Large intestine (tissue), 3 donors: ENCODE measurements around the gene ANXA3. TPM values are rescaled to one million over a fixed set of nuclear protein-coding genes. Genes with fewer than 3 reads are reported as not detected.
"Not testable (repeated sequence)": the region's sequence is repeated elsewhere in the genome, so short reads cannot be mapped to it uniquely, and the experiment has no call there.

ENCODE experiments used
- DNase-seq, 2 donors: peaks; one replicate each; pipeline versions ENCODE4 v3.0.0 to v3.0.0-alpha.2; 2013
- H3K27ac ChIP-seq: one replicate; pipeline ENCODE4 v1.5.1; 2013; ENCODE audit warnings: low read length
- H3K27me3 ChIP-seq: 2 replicates; pipeline ENCODE4 v1.6.1; 2013; ENCODE audit warnings: low read length; ENCODE audit not compliant: control insufficient read depth, insufficient read depth
- H3K36me3 ChIP-seq: 2 replicates; pipeline ENCODE4 v1.6.1; 2013; ENCODE audit warnings: low read length; ENCODE audit not compliant: control insufficient read depth, insufficient read depth
- H3K4me1 ChIP-seq: one replicate; pipeline ENCODE4 v1.6.1; 2013; ENCODE audit warnings: low read length; ENCODE audit not compliant: control insufficient read depth, insufficient read depth
- H3K4me3 ChIP-seq: one replicate; pipeline ENCODE4 v1.5.1; 2013; ENCODE audit warnings: low read length
- H3K9me3 ChIP-seq: one replicate; pipeline ENCODE4 v1.6.1; 2013; ENCODE audit warnings: mild to moderate bottlenecking, low read depth, low read length, moderate library complexity; ENCODE audit not compliant: control insufficient read depth
- WGBS: methylation state at CpG from one replicate; pipeline ENCODE4 v1.1.5; 2013; ENCODE audit warnings: low lambda C conversion rate; ENCODE audit not compliant: insufficient coverage; 5-methylcytosine and 5-hydroxymethylcytosine counted together
- polyA plus RNA-seq: library from polyadenylated mRNA; unstranded; fragments of 120-200 nt; gene quantifications from one replicate; pipeline ENCODE4 v1.2.1, GENCODE V29; 2013

Gene ANXA3
- polyA plus RNA-seq, 1 donor, result 81.3 TPM

GRCh38 chr4:78533854-78534253, 17.7 kb upstream of the ANXA3 start:
- Histone ChIP-seq H3K27ac (no peak overlapping the region), H3K4me1 (no peaks in the 10 kb centered on the region), H3K36me3 (peaks cover 8% of the 10 kb centered on the region), H3K9me3 (no peaks in the 10 kb centered on the region), H3K4me3 (no peak overlapping the region), H3K27me3 (no peaks in the 10 kb centered on the region)
- 100% methylated on average over 3 of the region's 5 CpGs for WGBS
- DNase-seq, result no peak

- Histone ChIP-seq H3K27ac (no peak overlapping the region), H3K36me3 (peaks cover 8% of the 10 kb centered on the region), H3K27me3 (no peaks in the 10 kb centered on the region), H3K4me1 (no peaks in the 10 kb centered on the region), H3K9me3 (no peaks in the 10 kb centered on the region), H3K4me3 (no peak overlapping the region)
- no peak for DNase-seq
- WGBS, result no CpG with 5 or more reads among the region's 4 CpGs
Measured at GRCh38 chr4:78534286-78534955, 17.1 kb upstream of the ANXA3 start.

DNA sequence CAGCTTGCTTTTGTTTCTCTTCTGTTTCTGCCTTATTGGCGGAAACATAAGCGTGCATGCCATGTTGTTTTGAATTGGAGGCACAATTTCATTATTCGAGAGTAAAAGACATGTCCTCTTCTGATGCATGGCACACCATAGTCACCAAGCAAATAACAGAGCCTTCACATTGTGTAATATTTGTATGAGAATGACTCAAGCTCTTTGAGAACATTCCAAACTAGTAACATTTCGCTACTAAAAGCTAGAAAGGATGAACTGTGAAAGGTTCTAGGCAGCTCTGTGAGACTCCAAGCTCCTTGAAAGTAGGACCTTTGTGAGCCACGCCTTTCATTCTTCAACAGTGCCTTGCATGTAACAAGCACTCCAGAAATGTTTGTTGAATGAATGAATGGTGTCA, 9.2 kb upstream of the ANXA3 start:
- H3K27ac ChIP-seq, result no peak overlapping the region
- peaks cover 9% of the 10 kb centered on the region for H3K36me3 ChIP-seq
- no peaks in the 10 kb centered on the region for H3K27me3 ChIP-seq
- 95% methylated on average over 3 of the region's 5 CpGs for WGBS
- H3K9me3 ChIP-seq, result no peaks in the 10 kb centered on the region
- no peak for DNase-seq
- peaks cover 4% of the 10 kb centered on the region for H3K4me1 ChIP-seq
- H3K4me3 ChIP-seq, result no peak overlapping the region

GRCh38 chr4:78543424-78544125, 8.0 kb upstream of the ANXA3 start:
- Histone ChIP-seq H3K27ac (no peak overlapping the region), H3K27me3 (no peaks in the 10 kb centered on the region), H3K9me3 (no peaks in the 10 kb centered on the region), H3K4me1 (peaks cover 4% of the 10 kb centered on the region), H3K4me3 (no peak overlapping the region), H3K36me3 (peaks cover 9% of the 10 kb centered on the region)
- peak in 1 of 2 donors; percentile 26 for DNase-seq
- 25% methylated on average over 2 of the region's 2 CpGs for WGBS

DNA sequence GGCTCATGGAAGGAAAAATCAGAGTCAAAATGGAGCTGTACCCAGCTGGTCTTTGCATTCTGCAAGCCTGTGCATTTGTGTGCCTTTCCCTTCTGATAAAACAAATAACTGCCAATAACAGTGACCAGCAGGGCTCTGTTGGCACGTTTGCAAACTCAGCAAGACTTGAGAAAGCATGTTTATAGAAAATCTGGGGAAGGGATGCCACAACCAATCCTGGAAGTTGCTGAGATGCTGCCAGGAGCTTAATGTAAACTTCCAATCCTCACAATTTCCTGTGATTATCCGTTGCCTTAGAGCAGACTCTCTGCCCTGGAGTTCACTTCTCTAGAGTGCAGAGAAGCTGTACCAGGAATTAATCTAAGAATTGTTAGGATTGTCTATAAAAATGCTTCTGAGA, 6.9 kb upstream of the ANXA3 start:
- no peak for DNase-seq
- H3K9me3 ChIP-seq, result no peaks in the 10 kb centered on the region
- WGBS, result no CpG with 5 or more reads among the region's 2 CpGs
- H3K27ac ChIP-seq, result no peak overlapping the region
- peaks cover 4% of the 10 kb centered on the region for H3K4me1 ChIP-seq
- peaks cover 9% of the 10 kb centered on the region for H3K36me3 ChIP-seq
- H3K27me3 ChIP-seq, result no peaks in the 10 kb centered on the region
- no peak overlapping the region for H3K4me3 ChIP-seq

GRCh38 chr4:78545275-78546246, 6.0 kb upstream of the ANXA3 start:
- WGBS, result 87% methylated on average over 3 of the region's 5 CpGs
- H3K4me1 ChIP-seq, result peaks cover 4% of the 10 kb centered on the region
- H3K27ac ChIP-seq, result no peak overlapping the region
- no peaks in the 10 kb centered on the region for H3K27me3 ChIP-seq
- peaks cover 6% of the 10 kb centered on the region for H3K36me3 ChIP-seq
- H3K9me3 ChIP-seq, result no peaks in the 10 kb centered on the region
- no peak for DNase-seq
- H3K4me3 ChIP-seq, result no peak overlapping the region

- not testable (repeated sequence) for H3K36me3 ChIP-seq, H3K4me3 ChIP-seq, H3K4me1 ChIP-seq, H3K27ac ChIP-seq, H3K9me3 ChIP-seq, H3K27me3 ChIP-seq, DNase-seq
- no CpG with 5 or more reads among the region's 28 CpGs for WGBS
Measured at GRCh38 chr4:78547899-78548298, 3.7 kb upstream of the ANXA3 start.

DNA sequence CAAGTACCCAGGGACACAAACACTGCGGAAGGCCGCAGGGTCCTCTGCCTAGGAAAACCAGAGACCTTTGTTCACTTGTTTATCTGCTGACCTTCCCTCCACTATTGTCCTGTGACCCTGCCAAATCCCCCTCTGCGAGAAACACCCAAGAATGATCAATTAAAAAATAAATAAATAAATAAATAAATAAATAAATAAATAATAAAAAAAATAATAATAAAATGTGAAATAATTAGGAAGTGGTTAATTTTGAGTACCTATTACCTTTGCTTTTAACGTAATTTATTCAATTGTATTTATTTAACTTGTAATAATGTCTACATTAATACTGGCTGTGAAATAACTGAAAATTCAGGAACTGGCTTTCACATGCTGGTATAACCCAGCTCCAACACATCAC, 2.7 kb upstream of the ANXA3 start:
- not testable (repeated sequence) for H3K4me3 ChIP-seq, H3K27me3 ChIP-seq, H3K27ac ChIP-seq, H3K36me3 ChIP-seq, H3K9me3 ChIP-seq, DNase-seq
- WGBS, result 100% methylated on average over 1 of the region's 4 CpGs
- H3K4me1 ChIP-seq, result peaks cover 12% of the 10 kb centered on the region

GRCh38 chr4:78552389-78553042, 946 bp downstream of the ANXA3 start:
- H3K9me3 ChIP-seq, result no peaks in the 10 kb centered on the region
- peaks cover 10% of the 10 kb centered on the region for H3K4me1 ChIP-seq
- no peaks in the 10 kb centered on the region for H3K27me3 ChIP-seq
- H3K4me3 ChIP-seq, result peak overlapping the region; percentile 72
- peak overlapping the region; percentile 74 for H3K27ac ChIP-seq
- peaks cover 8% of the 10 kb centered on the region for H3K36me3 ChIP-seq
- DNase-seq, result peak; percentile 67 to 69
- 43% methylated on average over 4 of the region's 10 CpGs for WGBS

- Histone ChIP-seq H3K27me3 (no peaks in the 10 kb centered on the region), H3K36me3 (peaks cover 8% of the 10 kb centered on the region), H3K9me3 (no peaks in the 10 kb centered on the region), H3K4me3 (peak overlapping the region; percentile 72), H3K4me1 (peaks cover 10% of the 10 kb centered on the region), H3K27ac (peak overlapping the region; percentile 74)
- no peak for DNase-seq
- 73% methylated on average over 3 of the region's 3 CpGs for WGBS
Measured at GRCh38 chr4:78553043-78553396, 1.4 kb downstream of the ANXA3 start.
